Esophagus muscularis mucosa (tissue), 4 donors: ENCODE data around the gene TTC39C.
A peak's percentile ranks its signal among the peaks of the same experiment; 100 is the strongest.

Experiments
- CTCF ChIP-seq, 3 experiments: fragments of 200-600 bp in 2 of 3; fragments of 450-650 bp in 1 of 3; sonication (generic) in 2 of 3; IDR thresholded peaks; one replicate each; pipeline ENCODE4 v1.5.1; 2017 to 2019; ENCODE audit warnings: antibody characterized with exemption in 3 of 3, mild to moderate bottlenecking in 2 of 3, moderate library complexity in 1 of 3
- EP300 ChIP-seq: sonication (generic); formaldehyde crosslinking; IDR thresholded peaks from one replicate; pipeline ENCODE4 v1.6.1; 2017; ENCODE audit warnings: antibody characterized with exemption
- POLR2A ChIP-seq: fragments of 450-650 bp; IDR thresholded peaks from one replicate; pipeline ENCODE4 v1.6.1; 2017; ENCODE audit warnings: antibody characterized with exemption, moderate library complexity, mild to moderate bottlenecking, low read depth
- POLR2AphosphoS5 ChIP-seq, 2 donors: sonication (generic); formaldehyde crosslinking; IDR thresholded peaks; one replicate each; pipeline ENCODE4 v1.6.1; 2017; ENCODE audit warnings: antibody characterized with exemption in 2 of 2

- TF ChIP-seq CTCF (IDR thresholded peaks at IDR 0.05) (no peak), POLR2A (no peak), EP300 (no peak), POLR2AphosphoS5 (IDR thresholded peaks at IDR 0.05) (peak in 1 of 2 donors; percentile 60)
Measured at GRCh38 chr18:24014062-24014985, at the start of gene TTC39C.
